ENCODE results near the gene RALGAPA2.

DNA sequence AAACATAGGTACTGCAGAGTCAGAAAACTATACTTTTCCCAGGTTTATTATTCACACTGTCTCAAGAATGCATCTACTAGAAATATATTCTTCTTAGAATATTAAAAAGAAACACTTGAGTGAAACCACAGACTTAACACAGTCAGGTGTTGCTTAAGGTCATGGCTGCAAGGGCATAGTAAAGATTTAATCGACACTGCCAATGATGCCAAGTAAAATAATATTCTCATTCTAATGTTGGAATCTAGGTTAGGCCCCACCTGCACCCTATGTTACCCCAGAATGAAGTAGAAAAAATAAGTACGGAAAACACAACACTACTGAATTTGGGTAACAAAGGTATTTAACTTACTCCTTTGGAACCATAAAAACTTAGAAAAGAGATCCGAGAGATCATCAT, 155.0 kb downstream of the RALGAPA2 start:
- TF ChIP-seq, protein P1, sequence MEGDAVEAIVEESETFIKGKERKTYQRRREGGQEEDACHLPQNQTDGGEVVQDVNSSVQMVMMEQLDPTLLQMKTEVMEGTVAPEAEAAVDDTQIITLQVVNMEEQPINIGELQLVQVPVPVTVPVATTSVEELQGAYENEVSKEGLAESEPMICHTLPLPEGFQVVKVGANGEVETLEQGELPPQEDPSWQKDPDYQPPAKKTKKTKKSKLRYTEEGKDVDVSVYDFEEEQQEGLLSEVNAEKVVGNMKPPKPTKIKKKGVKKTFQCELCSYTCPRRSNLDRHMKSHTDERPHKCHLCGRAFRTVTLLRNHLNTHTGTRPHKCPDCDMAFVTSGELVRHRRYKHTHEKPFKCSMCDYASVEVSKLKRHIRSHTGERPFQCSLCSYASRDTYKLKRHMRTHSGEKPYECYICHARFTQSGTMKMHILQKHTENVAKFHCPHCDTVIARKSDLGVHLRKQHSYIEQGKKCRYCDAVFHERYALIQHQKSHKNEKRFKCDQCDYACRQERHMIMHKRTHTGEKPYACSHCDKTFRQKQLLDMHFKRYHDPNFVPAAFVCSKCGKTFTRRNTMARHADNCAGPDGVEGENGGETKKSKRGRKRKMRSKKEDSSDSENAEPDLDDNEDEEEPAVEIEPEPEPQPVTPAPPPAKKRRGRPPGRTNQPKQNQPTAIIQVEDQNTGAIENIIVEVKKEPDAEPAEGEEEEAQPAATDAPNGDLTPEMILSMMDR (IDR thresholded peaks at IDR 0.05) = no peak
- TF ChIP-seq POLR2A (IDR thresholded peaks at IDR 0.05) = no peak

Measured in body of pancreas (tissue), 4 donors.